Activated naive CD8-positive, alpha-beta T cell treated with anti-CD3 and anti-CD28 coated beads, Interleukin-2, amount 50 U/mL, for 24 hours (primary cell): ENCODE results near the gene ARPC3.
A peak's percentile ranks its signal among the peaks of the same experiment; 100 is the strongest.
"Not testable (repeated sequence)": the region's sequence is repeated elsewhere in the genome, so short reads cannot be mapped to it uniquely, and the experiment has no call there.

ENCODE experiments used
- ATAC-seq: fragments of 150-1000 bp; cut with Tn5 transposase; one replicate; pipeline ENCODE4 v1.10.0; 2021
- DNase-seq: peaks from one replicate; pipeline ENCODE4 v3.0.0; 2021
- H3K27ac Mint-ChIP-seq: one replicate; pipeline ENCODE4 v1.8.0; 2021; ENCODE audit warnings: mild to moderate bottlenecking, mixed read lengths
- H3K27me3 Mint-ChIP-seq: one replicate; pipeline ENCODE4 v1.8.0; 2021; ENCODE audit warnings: mixed read lengths
- H3K36me3 Mint-ChIP-seq: one replicate; pipeline ENCODE4 v1.8.0; 2021; ENCODE audit warnings: low read depth, mixed read lengths
- H3K4me1 Mint-ChIP-seq: one replicate; pipeline ENCODE4 v1.8.0; 2021; ENCODE audit warnings: mixed read lengths
- H3K4me3 Mint-ChIP-seq: one replicate; pipeline ENCODE4 v1.8.0; 2021; ENCODE audit warnings: mild to moderate bottlenecking, moderate library complexity, mixed read lengths
- H3K9me3 Mint-ChIP-seq: one replicate; pipeline ENCODE4 v1.8.0; 2021; ENCODE audit warnings: mixed read lengths

ARPC3 gene

DNA sequence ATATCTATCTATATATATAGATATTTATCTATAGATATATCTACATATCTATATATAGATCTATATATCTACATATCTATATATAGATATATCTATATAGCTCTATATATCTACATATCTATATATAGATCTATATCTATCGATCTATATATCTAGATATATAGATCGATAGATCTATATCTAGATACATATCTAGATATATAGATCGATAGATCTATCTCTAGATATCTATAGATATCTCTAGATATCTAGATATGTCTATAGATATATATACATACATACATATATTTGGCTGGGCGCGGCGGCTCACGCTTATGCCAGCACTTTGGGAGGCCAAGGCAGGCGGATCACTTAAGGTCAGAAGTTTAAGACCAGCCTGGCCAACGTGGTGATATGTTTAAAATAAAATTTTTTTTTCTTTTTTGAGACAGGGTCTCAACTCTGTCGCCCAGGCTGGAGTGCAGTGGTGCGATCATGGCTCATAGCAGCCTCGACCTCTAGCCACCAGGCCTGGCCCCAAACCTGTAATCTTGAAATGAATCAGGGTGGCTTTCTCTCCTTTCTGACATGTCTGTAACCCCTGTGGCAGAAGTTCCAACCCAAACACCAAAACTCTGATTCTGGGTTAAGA is 18.1 kb downstream of the ARPC3 start:
- peak; percentile 39 for ATAC-seq
- H3K9me3 Mint-ChIP-seq, result no peaks in the 10 kb centered on the region
- peak; percentile 14 for DNase-seq
- H3K36me3 Mint-ChIP-seq, result peaks cover 23% of the 10 kb centered on the region
- peaks cover 5% of the 10 kb centered on the region for H3K4me1 Mint-ChIP-seq
- no peak overlapping the region for H3K27ac Mint-ChIP-seq
- H3K27me3 Mint-ChIP-seq, result no peaks in the 10 kb centered on the region
- no peak overlapping the region for H3K4me3 Mint-ChIP-seq

DNA sequence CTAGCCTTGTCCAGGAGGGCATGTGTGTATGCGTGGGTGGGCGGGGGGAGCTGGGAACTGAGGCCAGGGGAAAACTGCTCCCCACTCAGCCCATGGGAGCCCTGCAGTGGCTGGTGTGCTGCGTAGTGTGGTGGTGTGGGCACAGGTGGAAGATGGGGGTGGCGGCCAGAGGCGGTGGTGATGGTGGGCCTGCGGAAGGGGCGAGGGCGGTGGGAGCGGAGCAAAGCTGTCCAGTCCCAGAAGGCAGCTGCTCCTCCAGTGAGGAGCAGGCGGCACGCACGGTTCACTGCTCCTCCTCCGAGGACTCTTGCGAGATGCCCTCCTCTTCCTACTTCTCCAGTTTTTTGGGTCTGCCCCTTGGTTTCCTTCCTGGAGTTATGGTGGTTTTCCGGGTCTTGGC is 20.5 kb downstream of the ARPC3 start:
- H3K36me3 Mint-ChIP-seq, DNase-seq, H3K27ac Mint-ChIP-seq, H3K27me3 Mint-ChIP-seq, ATAC-seq, H3K4me3 Mint-ChIP-seq, H3K9me3 Mint-ChIP-seq, H3K4me1 Mint-ChIP-seq: not testable (repeated sequence)

DNA sequence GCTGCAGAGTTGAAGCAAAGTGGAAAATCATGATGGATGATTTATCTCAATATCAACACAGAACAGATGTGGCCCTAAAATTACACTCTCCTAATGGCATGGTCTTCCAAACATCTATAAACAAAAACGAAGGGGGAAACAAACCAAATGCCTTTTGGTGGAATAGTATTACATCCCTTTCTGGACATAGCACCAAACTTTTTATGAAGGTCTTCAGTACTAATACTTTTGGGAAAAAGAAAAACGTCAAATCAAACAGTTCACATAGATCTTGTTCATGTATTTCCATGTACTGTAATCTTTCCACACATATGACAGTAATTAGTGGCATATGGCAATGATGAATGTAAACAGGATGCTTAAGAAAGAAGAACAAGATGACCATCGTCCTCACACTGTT is 23.7 kb downstream of the ARPC3 start:
- no peak for DNase-seq
- no peak overlapping the region for H3K4me3 Mint-ChIP-seq
- H3K27ac Mint-ChIP-seq, result no peak overlapping the region
- H3K27me3 Mint-ChIP-seq, result no peaks in the 10 kb centered on the region
- H3K9me3 Mint-ChIP-seq, result no peaks in the 10 kb centered on the region
- ATAC-seq, result no peak
- no peaks in the 10 kb centered on the region for H3K4me1 Mint-ChIP-seq
- H3K36me3 Mint-ChIP-seq, result no peaks in the 10 kb centered on the region

DNA sequence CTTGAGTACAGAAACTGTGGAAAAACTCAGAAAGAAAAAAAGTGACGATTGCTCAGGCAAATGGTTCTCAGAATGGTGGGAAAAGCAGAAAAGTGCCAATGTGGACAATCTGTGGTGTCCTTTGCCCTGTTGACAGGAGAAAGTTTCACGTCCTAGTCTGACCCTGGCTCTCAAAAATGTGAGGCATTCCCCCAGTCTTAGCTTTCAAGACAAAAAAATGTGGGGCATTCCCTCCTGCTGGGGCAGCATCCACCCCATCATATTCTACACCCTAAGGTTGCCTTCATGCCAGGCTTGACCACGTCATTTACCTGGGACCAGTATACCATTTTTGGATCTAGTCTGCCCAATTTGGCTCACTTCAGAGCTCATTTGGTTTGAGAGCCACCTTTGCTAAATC is 25.9 kb downstream of the ARPC3 start:
- H3K27ac Mint-ChIP-seq, result no peak overlapping the region
- ATAC-seq (no peak), DNase-seq (no peak)
- H3K27me3 Mint-ChIP-seq, result peaks cover 1% of the 10 kb centered on the region
- no peaks in the 10 kb centered on the region for H3K36me3 Mint-ChIP-seq
- H3K4me1 Mint-ChIP-seq, result no peaks in the 10 kb centered on the region
- H3K9me3 Mint-ChIP-seq, result no peaks in the 10 kb centered on the region
- H3K4me3 Mint-ChIP-seq, result no peak overlapping the region

DNA sequence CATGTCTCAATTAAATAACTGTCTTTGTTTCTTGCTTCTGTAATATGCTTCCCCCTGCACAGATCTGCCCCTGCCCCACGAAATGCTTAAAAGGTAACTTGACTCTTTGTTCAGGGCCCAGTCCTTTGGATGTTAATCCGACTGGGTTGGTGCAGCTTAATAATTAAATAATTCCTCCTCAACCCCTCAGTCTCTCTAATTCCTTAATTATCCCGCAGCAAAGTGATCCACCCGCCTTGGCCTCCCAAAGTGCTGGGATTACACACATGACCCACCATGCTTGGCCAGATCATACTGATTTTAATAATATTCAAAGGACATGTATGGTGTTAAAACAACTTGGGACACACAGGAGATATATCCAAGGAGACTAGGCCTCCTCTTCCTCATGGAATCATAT is 28.4 kb downstream of the ARPC3 start:
- DNase-seq (no peak), ATAC-seq (no peak)
- no peak overlapping the region for H3K27ac Mint-ChIP-seq
- H3K4me3 Mint-ChIP-seq, result no peak overlapping the region
- H3K4me1 Mint-ChIP-seq, result no peaks in the 10 kb centered on the region
- H3K9me3 Mint-ChIP-seq, result no peaks in the 10 kb centered on the region
- no peaks in the 10 kb centered on the region for H3K36me3 Mint-ChIP-seq
- H3K27me3 Mint-ChIP-seq, result peaks cover 1% of the 10 kb centered on the region

DNA sequence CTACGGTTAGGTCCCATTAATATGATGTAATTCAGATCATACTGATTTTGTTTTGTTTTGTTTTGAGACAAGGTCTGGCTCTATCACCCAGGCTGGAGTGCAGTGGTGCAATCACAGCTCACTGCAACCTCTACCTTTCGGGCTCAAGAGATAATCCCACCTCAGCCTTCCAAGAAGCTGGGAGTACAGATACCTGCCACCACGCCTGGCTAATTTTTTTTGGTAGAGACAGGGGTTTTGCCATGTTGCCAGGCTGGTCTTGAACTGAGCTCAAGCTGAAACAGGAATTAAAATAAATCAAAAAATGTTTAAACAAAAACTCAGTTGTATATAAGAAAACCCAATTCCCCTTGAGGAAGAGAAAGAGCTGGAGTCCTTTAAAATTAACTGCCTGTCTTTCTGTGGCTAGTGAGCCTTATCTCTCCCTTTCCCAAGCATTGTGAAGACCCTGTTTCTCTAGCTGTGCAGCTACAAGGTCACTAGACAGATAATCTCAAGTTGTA is 28.9 kb downstream of the ARPC3 start:
- no peak overlapping the region for H3K27ac Mint-ChIP-seq

DNA sequence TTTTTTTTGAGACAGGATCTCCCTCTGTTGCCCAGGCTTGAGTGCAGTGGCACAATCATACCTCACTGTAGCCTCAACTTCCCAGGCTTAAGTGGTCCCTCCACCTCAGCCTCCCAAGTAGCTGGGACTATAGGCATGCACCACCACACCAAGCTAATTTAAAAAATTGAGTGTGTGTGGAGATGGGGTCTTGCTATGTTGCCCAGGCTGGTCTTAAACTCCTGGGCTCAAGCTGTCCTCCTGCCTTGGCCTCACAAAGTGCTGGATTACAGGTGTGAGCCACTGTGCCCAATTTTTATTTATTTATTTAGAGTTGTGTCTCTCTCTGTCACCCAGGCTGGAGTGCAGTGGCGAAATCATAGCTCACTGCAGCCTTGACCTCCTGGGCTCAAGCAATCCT is 29.5 kb downstream of the ARPC3 start:
- not testable (repeated sequence) for H3K9me3 Mint-ChIP-seq, H3K4me3 Mint-ChIP-seq, H3K27me3 Mint-ChIP-seq, DNase-seq, ATAC-seq, H3K36me3 Mint-ChIP-seq, H3K4me1 Mint-ChIP-seq, H3K27ac Mint-ChIP-seq

More for the DNA sequence above, 28.9 kb downstream of the ARPC3 start:
- H3K27me3 Mint-ChIP-seq, result peaks cover 1% of the 10 kb centered on the region
- ATAC-seq, result no peak
- no peaks in the 10 kb centered on the region for H3K36me3 Mint-ChIP-seq
- no peaks in the 10 kb centered on the region for H3K4me1 Mint-ChIP-seq
- no peaks in the 10 kb centered on the region for H3K9me3 Mint-ChIP-seq
- H3K4me3 Mint-ChIP-seq, result no peak overlapping the region
- no peak for DNase-seq

DNA sequence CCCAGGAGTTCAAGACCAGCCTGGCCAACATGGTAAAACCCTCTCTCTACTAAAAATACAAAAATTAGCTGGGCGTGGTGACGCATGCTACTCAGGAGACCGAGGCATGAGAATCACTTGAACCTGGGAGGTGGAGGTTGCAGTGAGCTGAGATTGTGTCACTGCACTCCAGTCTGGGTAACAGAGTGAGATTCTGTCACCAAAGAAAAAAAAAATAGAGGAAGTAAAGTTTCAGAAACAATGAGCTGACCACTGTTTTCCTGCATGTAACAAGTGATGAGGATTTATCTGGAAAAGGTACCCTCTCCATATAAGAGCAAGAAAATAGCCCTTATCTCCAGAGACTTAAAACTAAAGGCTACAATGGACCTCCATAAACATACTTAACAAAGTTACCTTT is 33.0 kb downstream of the ARPC3 start:
- not testable (repeated sequence) for H3K9me3 Mint-ChIP-seq, H3K27me3 Mint-ChIP-seq, ATAC-seq, H3K4me3 Mint-ChIP-seq, H3K4me1 Mint-ChIP-seq, H3K36me3 Mint-ChIP-seq, H3K27ac Mint-ChIP-seq, DNase-seq

DNA sequence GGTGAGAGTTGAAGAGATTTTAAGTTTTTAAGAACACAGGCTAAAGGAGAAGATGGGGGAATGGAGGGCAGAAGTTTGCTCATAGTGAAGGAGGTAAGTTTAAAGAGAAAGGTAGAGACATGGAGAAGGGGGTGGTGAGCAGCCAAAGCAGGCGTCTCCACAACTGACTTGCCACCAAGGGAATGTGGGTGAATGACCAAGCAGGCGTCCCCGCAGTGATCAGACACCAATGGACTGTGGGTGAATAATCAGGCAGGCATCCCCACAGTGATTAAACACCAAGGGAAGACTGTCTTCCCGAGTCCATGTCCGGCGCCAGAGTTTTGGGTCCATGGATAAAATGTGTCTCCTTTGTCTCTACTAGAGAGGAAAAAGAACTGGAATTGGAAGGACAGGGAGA is 40.1 kb downstream of the ARPC3 start:
- not testable (repeated sequence) for H3K27ac Mint-ChIP-seq, H3K4me1 Mint-ChIP-seq, H3K36me3 Mint-ChIP-seq, ATAC-seq, H3K9me3 Mint-ChIP-seq, DNase-seq, H3K27me3 Mint-ChIP-seq, H3K4me3 Mint-ChIP-seq

DNA sequence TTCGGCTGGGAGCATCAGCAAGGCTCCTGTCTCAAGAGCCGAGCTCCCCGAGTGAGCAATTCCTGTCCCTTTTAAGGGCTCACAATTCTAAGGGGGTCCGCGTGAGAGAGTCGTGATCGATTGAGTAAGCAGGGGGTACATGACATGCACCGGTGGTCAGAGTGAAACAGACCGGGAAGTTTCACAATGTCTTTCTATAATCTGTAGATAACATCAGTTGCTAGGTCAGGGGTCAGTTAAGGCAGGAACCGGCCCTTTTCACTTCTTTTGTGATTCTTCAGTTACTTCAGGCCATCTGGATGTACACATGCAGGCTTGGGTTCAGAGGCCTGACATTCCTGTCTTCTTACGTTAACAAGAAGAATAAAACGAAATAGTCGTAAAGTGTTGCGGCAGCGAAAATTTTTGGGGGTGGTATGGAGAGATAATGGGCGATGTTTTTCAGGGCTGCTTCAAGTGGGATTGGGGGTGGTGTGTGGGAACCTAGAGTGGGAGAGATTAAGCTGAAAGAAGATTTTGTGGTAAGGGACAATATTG is 44.9 kb downstream of the ARPC3 start:
- not testable (repeated sequence) for H3K27ac Mint-ChIP-seq, DNase-seq, ATAC-seq, H3K27me3 Mint-ChIP-seq, H3K9me3 Mint-ChIP-seq, H3K4me3 Mint-ChIP-seq
- peaks cover 18% of the 10 kb centered on the region for H3K36me3 Mint-ChIP-seq
- peaks cover 27% of the 10 kb centered on the region for H3K4me1 Mint-ChIP-seq

DNA sequence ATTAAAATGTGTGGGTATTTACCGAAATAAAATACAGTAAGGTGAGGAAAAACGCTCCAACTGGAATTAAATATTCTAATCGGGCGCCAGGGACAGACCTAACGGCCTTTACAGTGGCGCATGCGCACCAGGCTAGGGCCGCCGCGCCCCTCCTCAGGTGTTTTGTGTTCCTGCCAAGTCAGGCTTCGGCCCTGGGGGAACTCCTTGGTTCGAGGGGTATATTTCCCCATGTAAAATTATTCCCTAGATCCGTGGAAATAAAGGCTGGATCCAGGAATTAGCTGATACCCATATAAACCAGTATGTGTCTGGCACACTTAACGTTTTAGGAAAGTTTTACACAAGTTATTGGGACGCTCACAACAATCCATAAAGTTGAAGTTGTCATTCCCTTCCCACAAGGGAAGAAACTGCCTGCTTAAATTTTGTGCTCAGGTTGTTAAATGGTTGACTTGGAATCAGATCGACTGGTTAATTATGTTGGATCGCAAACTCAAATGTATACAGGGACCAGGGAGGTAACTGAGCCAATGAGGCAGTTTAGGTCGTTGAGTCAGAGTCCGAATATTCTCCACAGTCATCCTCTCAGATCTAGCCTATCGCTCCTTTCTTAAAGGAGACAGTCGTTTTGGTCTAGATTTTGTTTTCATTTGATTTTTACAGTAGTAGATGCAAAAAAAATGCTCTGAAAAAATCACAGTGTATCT is 46.0 kb downstream of the ARPC3 start:
- ATAC-seq (peak; percentile 57), DNase-seq (peak; percentile 81)
- H3K4me1 Mint-ChIP-seq, result peaks cover 31% of the 10 kb centered on the region
- no peak overlapping the region for H3K27ac Mint-ChIP-seq
- no peaks in the 10 kb centered on the region for H3K9me3 Mint-ChIP-seq
- H3K36me3 Mint-ChIP-seq, result peaks cover 24% of the 10 kb centered on the region
- no peaks in the 10 kb centered on the region for H3K27me3 Mint-ChIP-seq
- H3K4me3 Mint-ChIP-seq, result peak overlapping the region; percentile 98

DNA sequence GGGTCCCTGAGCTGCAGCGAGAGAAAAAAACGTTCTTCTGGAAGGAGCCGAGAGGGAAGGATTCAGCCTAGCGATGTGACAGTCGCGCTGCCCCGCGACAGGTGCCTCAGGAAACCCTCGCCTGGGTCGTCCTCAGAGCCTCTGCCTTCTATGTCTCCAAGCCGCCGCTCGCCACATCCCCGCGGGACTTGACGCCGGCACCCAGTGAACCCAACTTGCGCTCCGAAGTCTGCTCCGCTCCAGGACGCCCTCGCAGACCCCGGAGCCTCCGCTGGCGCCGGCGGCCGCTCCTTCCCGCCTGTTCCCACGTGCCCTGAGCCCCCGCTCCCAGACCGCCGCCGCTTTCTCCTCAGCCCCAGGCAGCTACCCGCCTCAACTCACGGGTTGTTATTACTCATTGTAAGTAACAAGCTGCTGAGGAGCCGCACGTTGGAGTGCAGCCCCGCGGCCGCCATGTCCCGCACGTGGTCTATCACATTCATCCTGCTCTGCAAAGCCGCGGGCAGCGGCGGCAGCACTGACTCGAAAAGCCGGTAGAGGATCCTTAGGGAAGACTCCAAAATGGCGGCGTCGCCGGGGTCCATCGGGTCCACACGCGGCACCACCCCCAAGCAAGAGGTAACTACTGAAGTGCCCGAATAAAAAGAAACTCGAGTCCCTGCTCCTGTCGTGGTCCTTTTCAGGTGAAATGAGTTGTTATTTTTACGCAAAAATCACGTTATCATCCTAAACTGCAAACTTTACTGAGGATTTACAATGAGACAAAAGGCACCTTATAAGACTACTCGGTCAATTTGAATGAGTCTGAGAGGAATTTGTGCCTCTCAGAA is 46.8 kb downstream of the ARPC3 start, which contains the start of gene ANAPC7:
ANAPC7 (minus strand) TSS at position 563 of the 830 bp plus-strand sequence; CDS start at position 482, 81 bp downstream.
- no peaks in the 10 kb centered on the region for H3K9me3 Mint-ChIP-seq
- DNase-seq (peak; percentile 88), ATAC-seq (peak; percentile 80)
- H3K36me3 Mint-ChIP-seq, result peaks cover 24% of the 10 kb centered on the region
- H3K4me3 Mint-ChIP-seq, result peak within 1 kb of the TSS; percentile 98
- H3K27me3 Mint-ChIP-seq, result no peaks in the 10 kb centered on the region
- no peak within 1 kb of the TSS for H3K27ac Mint-ChIP-seq
- peaks cover 31% of the 10 kb centered on the region for H3K4me1 Mint-ChIP-seq
